Thyroid gland (tissue), 4 donors: ENCODE results near the gene FAM229A.

ENCODE experiments used
- CTCF ChIP-seq, 6 experiments: fragments of 200-600 bp in 3 of 6; fragments of 450-650 bp in 3 of 6; sonication (generic) in 3 of 6; IDR thresholded peaks; one replicate each; pipeline ENCODE4 v1.5.1; 2016 to 2019; ENCODE audit warnings: antibody characterized with exemption in 6 of 6, mild to moderate bottlenecking in 2 of 6, inconsistent platforms in 1 of 6, moderate library complexity in 1 of 6
- POLR2A ChIP-seq, 2 donors: fragments of 450-650 bp; IDR thresholded peaks; one replicate each; pipeline ENCODE4 v1.6.1; 2017; ENCODE audit warnings: antibody characterized with exemption in 2 of 2, mild to moderate bottlenecking in 2 of 2, moderate library complexity in 1 of 2

GRCh38 chr1:32373996-32374592, 11.8 kb upstream of the FAM229A start:
- no peak for TF ChIP-seq POLR2A (IDR thresholded peaks at IDR 0.05)
- TF ChIP-seq CTCF (IDR thresholded peaks at IDR 0.05), result no peak
